Heart right ventricle (tissue), 16 donors: ENCODE measurements around the gene TBC1D22A. TPM values are rescaled to one million over a fixed set of nuclear protein-coding genes. Genes with fewer than 3 reads are reported as not detected.
"Not testable (repeated sequence)": the region's sequence is repeated elsewhere in the genome, so short reads cannot be mapped to it uniquely, and the experiment has no call there.

Source experiments
- ATAC-seq, 8 donors: fragments of 200-7000 bp; cut with Tn5 transposase; one replicate each; pipeline ENCODE4 v1.9.1; 2020; ENCODE audit warnings: mild to moderate bottlenecking in 8 of 8, moderate library complexity in 8 of 8, moderate number of reproducible peaks in 1 of 8
- DNase-seq, 2 donors: peaks; one replicate each; pipeline ENCODE4 v3.0.0-alpha.2; 2020
- H3K27ac ChIP-seq, 10 donors: fragments of 200-600 bp; sonication (generic) in 2 of 10; one replicate each; pipeline versions ENCODE4 v1.5.0 to v1.8.0; 2020 to 2022; ENCODE audit warnings: mild to moderate bottlenecking in 3 of 10
- H3K27me3 ChIP-seq, 7 donors: fragments of 200-600 bp; one replicate each; pipeline ENCODE4 v1.8.0; 2021 to 2022; ENCODE audit warnings: mild to moderate bottlenecking in 2 of 7
- H3K36me3 ChIP-seq, 9 donors: fragments of 200-600 bp; sonication (generic) in 1 of 9; one replicate each; pipeline versions ENCODE4 v1.5.0 to v1.8.0; 2020 to 2022; ENCODE audit warnings: mild to moderate bottlenecking in 2 of 9
- H3K4me1 ChIP-seq, 9 donors: fragments of 200-600 bp; sonication (generic) in 1 of 9; one replicate each; pipeline versions ENCODE4 v1.5.0 to v1.8.0; 2020 to 2022; ENCODE audit warnings: mild to moderate bottlenecking in 4 of 9
- H3K4me3 ChIP-seq, 10 donors: fragments of 200-600 bp; sonication (generic) in 2 of 10; one replicate each; pipeline versions ENCODE4 v1.5.0 to v1.8.0; 2020 to 2022; ENCODE audit warnings: mild to moderate bottlenecking in 7 of 10, moderate library complexity in 2 of 10
- H3K9me3 ChIP-seq, 11 donors: fragments of 200-600 bp in 10 of 11; sonication (generic) in 2 of 11; one replicate each; pipeline versions ENCODE4 v1.5.0 to v1.8.0; 2013 to 2022; ENCODE audit warnings: mild to moderate bottlenecking in 2 of 11, control low read depth in 1 of 11, moderate library complexity in 1 of 11
- CTCF ChIP-seq, 9 donors: fragments of 200-600 bp; sonication (generic) in 2 of 9; IDR thresholded peaks; one replicate each; pipeline versions ENCODE4 v1.5.0 to v1.8.0; 2021 to 2022; ENCODE audit warnings: antibody characterized with exemption in 9 of 9, mild to moderate bottlenecking in 5 of 9, moderate library complexity in 1 of 9
- WGBS, 2 donors: extraction: QIAGEN DNeasy Blood & Tissue Kit; methylation state at CpG; one replicate each; pipeline ENCODE4 v1.1.7; 2013; ENCODE audit warnings: inconsistent platforms in 1 of 2; 5-methylcytosine and 5-hydroxymethylcytosine counted together
- intact Hi-C, 10 donors: fragments of 100-400 bp; cut with DNase I; formaldehyde crosslinking; loops; one replicate each; pipeline versions ENCODE4 v1.11.1 to v1.14.2; 2022
- polyA plus RNA-seq, 2 donors: library from polyadenylated mRNA; stranded (reverse); fragments of 200-250 nt; gene quantifications; one replicate each; pipeline ENCODE4 v1.2.3, GENCODE V29; 2013
- total RNA-seq, 10 donors: library from RNA; stranded (reverse); fragmentation: NEBNext Ultra II Directional in 3 of 10; extraction: Animal tissue kit (Norgen Biotek cat#: 25700) in 3 of 10; gene quantifications; one replicate each; pipeline versions ENCODE4 v1.2.1 to v1.2.4, GENCODE V29; 2021 to 2023
- donor health status: Arrhythmogenic right ventricular cardiomyopathy.
- donor health status: ischemic (EF 13 %, LVEDD 7.1; RV severe dilation, severe dysfunction).
- donor health status: healthy with polysubstance abuse.
- donor health status: DM: no; HTN: yes; CAD: no.
- donor health status: DM: no; HTN: no; CAD: no.
- donor health status: ischemic (EF 25% LVEDD 6.9; RV normal size, moderate dysfunction).
- donor health status: ischemic (EF 25% LVEDD 5.7; RV mildly dilated, moderate dysfunction).
- donor health status: healthy.
- donor health status: DM: yes; HTN: yes; CAD: no.
- donor health status: Ischemic cardiomyopathy.
- donor health status: ischemic (EF 35%, LVEDD 5.7; RV mildly dilated, moderate dysfunction).
- donor health status: nonischemic (EF 11% LVEDD 7.7; RV severe dilation, severe dysfunction).
- donor health status: DM: yes; HTN: yes; CAD: no.
- donor health status: PGD.
- donor health status: ischemic (EF 29% LVEDD 5.4; RV normal size, mild dysfunction).
- donor health status: nonischemic (EF 23%, LVEDD 6.1; RV moderate dilation, normal function).

The TBC1D22A gene
- total and polyA plus RNA-seq, 12 donors = 7.2 to 27.9 (median 17.9) TPM

- 94 to 95% methylated on average over 25 of the region's 25 CpGs for WGBS, 2 donors
- DNase-seq (peak in 1 of 2 donors; percentile 6), ATAC-seq (no peak)
- Histone ChIP-seq H3K27ac (peak overlapping the region in 2 of 10 donors; percentile 58 to 81), H3K9me3 (peaks cover 0 to 7% (median 0%) of the 10 kb centered on the region in 11 donors), H3K36me3 (peaks cover 0 to 10% (median 0%) of the 10 kb centered on the region in 9 donors), H3K4me3 (no peak overlapping the region), H3K4me1 (peaks cover 0 to 27% (median 8%) of the 10 kb centered on the region in 9 donors), H3K27me3 (no peaks in the 10 kb centered on the region)
- TF ChIP-seq CTCF (IDR thresholded peaks at IDR 0.05) = no peak
- intact Hi-C loops = no loop called here
Observed at GRCh38 chr22:47165338-47166032, 403.0 kb downstream of the TBC1D22A start.

GRCh38 chr22:47166033-47166404 lies 403.6 kb downstream of the TBC1D22A start:
- WGBS, 2 donors = 73 to 85% methylated on average over 5 of the region's 5 CpGs
- H3K27me3 ChIP-seq = no peaks in the 10 kb centered on the region
- ATAC-seq = no peak

GRCh38 chr22:47166446-47167016 lies 404.1 kb downstream of the TBC1D22A start:
- Histone ChIP-seq H3K36me3 (peaks cover 0 to 10% (median 0%) of the 10 kb centered on the region in 9 donors), H3K27me3 (no peaks in the 10 kb centered on the region), H3K9me3 (peaks cover 0 to 7% (median 0%) of the 10 kb centered on the region in 11 donors), H3K4me3 (no peak overlapping the region), H3K27ac (no peak overlapping the region), H3K4me1 (peaks cover 0 to 33% (median 8%) of the 10 kb centered on the region in 9 donors)
- ATAC-seq = no peak
- no peak for TF ChIP-seq CTCF (IDR thresholded peaks at IDR 0.05)
- intact Hi-C loops = no loop called here
- DNase-seq = no peak
- 97% methylated on average over 10 of the region's 10 CpGs for WGBS, 2 donors

More at GRCh38 chr22:47166033-47166404, 403.6 kb downstream of the TBC1D22A start:
- H3K9me3 ChIP-seq = peaks cover 0 to 7% (median 0%) of the 10 kb centered on the region in 11 donors
- peaks cover 0 to 10% (median 0%) of the 10 kb centered on the region in 9 donors for H3K36me3 ChIP-seq
- intact Hi-C loops = no loop called here
- no peak for DNase-seq
- no peak for TF ChIP-seq CTCF (IDR thresholded peaks at IDR 0.05)
- H3K27ac ChIP-seq = no peak overlapping the region
- H3K4me1 ChIP-seq = peaks cover 0 to 29% (median 8%) of the 10 kb centered on the region in 9 donors
- H3K4me3 ChIP-seq = no peak overlapping the region

- Histone ChIP-seq H3K4me1 (peaks cover 0 to 33% (median 8%) of the 10 kb centered on the region in 9 donors), H3K27me3 (no peaks in the 10 kb centered on the region), H3K27ac (no peak overlapping the region), H3K36me3 (peaks cover 0 to 10% (median 0%) of the 10 kb centered on the region in 9 donors), H3K4me3 (no peak overlapping the region), H3K9me3 (peaks cover 0 to 7% (median 0%) of the 10 kb centered on the region in 11 donors)
- 97 to 98% methylated on average over 10 of the region's 10 CpGs for WGBS, 2 donors
- DNase-seq (no peak), ATAC-seq (no peak)
- no peak for TF ChIP-seq CTCF (IDR thresholded peaks at IDR 0.05)
- intact Hi-C loops = no loop called here
Observed at GRCh38 chr22:47167056-47167455, 404.6 kb downstream of the TBC1D22A start.

- 97 to 98% methylated on average over 6 of the region's 6 CpGs for WGBS, 2 donors
- H3K4me3 ChIP-seq, ATAC-seq, H3K27ac ChIP-seq, intact Hi-C loops, DNase-seq, H3K27me3 ChIP-seq, H3K9me3 ChIP-seq: not testable (repeated sequence)
- peaks cover 0 to 10% (median 0%) of the 10 kb centered on the region in 9 donors for H3K36me3 ChIP-seq
- H3K4me1 ChIP-seq = peaks cover 0 to 33% (median 8%) of the 10 kb centered on the region in 9 donors
Observed at GRCh38 chr22:47167921-47168320, 405.5 kb downstream of the TBC1D22A start.
